Heart left ventricle (tissue), 16 donors: ENCODE data around the gene AKAP17A. TPM values are rescaled to one million over a fixed set of nuclear protein-coding genes. Genes with fewer than 3 reads are reported as not detected.
A peak's percentile ranks its signal among the peaks of the same experiment; 100 is the strongest.
"Not testable (repeated sequence)": the region's sequence is repeated elsewhere in the genome, so short reads cannot be mapped to it uniquely, and the experiment has no call there.

Source experiments
- ATAC-seq, 4 donors: fragments of 200-7000 bp; cut with Tn5 transposase; one replicate each; pipeline ENCODE4 v1.9.1; 2020 to 2022; ENCODE audit warnings: moderate library complexity in 4 of 4, mild to moderate bottlenecking in 3 of 4, moderate number of reproducible peaks in 1 of 4
- DNase-seq, 5 donors: peaks; one replicate each; pipeline ENCODE4 v3.0.0-alpha.2; 2020
- H3K27ac ChIP-seq, 12 donors: fragments of 200-600 bp; sonication (generic) in 4 of 12; one replicate each; pipeline versions ENCODE4 v1.5.0 to v1.8.0; 2016 to 2022; ENCODE audit warnings: mild to moderate bottlenecking in 2 of 12
- H3K27me3 ChIP-seq, 9 donors: fragments of 200-600 bp; sonication (generic) in 2 of 9; one replicate each; pipeline versions ENCODE4 v1.5.1 to v1.8.0; 2016 to 2022; ENCODE audit warnings: mild to moderate bottlenecking in 3 of 9
- H3K36me3 ChIP-seq, 9 donors: fragments of 200-600 bp; sonication (generic) in 2 of 9; one replicate each; pipeline versions ENCODE4 v1.5.0 to v1.8.0; 2018 to 2022; ENCODE audit warnings: mild to moderate bottlenecking in 2 of 9
- H3K4me1 ChIP-seq, 12 donors: fragments of 200-600 bp; sonication (generic) in 4 of 12; one replicate each; pipeline versions ENCODE4 v1.5.0 to v1.8.0; 2016 to 2022; ENCODE audit warnings: mild to moderate bottlenecking in 3 of 12
- H3K4me3 ChIP-seq, 12 donors: fragments of 200-600 bp; sonication (generic) in 4 of 12; one replicate each; pipeline versions ENCODE4 v1.5.0 to v1.8.0; 2017 to 2022; ENCODE audit warnings: mild to moderate bottlenecking in 9 of 12, moderate library complexity in 4 of 12
- H3K9me3 ChIP-seq, 12 donors: fragments of 200-600 bp; sonication (generic) in 4 of 12; one replicate each; pipeline versions ENCODE4 v1.5.0 to v1.8.0; 2016 to 2022; ENCODE audit warnings: mild to moderate bottlenecking in 1 of 12
- POLR2A ChIP-seq, 2 donors: fragments of 450-650 bp; IDR thresholded peaks; one replicate each; pipeline ENCODE4 v1.6.1; 2017; ENCODE audit warnings: antibody characterized with exemption in 2 of 2, mild to moderate bottlenecking in 2 of 2, moderate library complexity in 2 of 2
- WGBS, 4 donors: extraction: QIAGEN DNeasy Blood & Tissue Kit in 2 of 4; methylation state at CpG; one replicate each; pipeline versions ENCODE4 v1.1.5 to v1.1.7; 2013 to 2018; 5-methylcytosine and 5-hydroxymethylcytosine counted together
- intact Hi-C, 10 donors: fragments of 100-400 bp; cut with DNase I; formaldehyde crosslinking; loops; one replicate each; pipeline versions ENCODE4 v1.11.1 to v1.14.2; 2022
- polyA plus RNA-seq, 2 donors: library from polyadenylated mRNA; stranded (reverse); fragments of 200-250 nt; gene quantifications; one replicate each; pipeline ENCODE4 v1.2.3, GENCODE V29; 2013
- total RNA-seq, 9 donors: library from RNA; depleted of rRNA in 2 of 9; stranded (reverse); fragments of >200 nt in 2 of 9; fragmentation: NEBNext Ultra II Directional in 3 of 9; extraction: Animal tissue kit (Norgen Biotek cat#: 25700) in 3 of 9; gene quantifications; one replicate each; pipeline versions ENCODE4 v1.1.0 to v1.2.4, GENCODE V29; 2016 to 2023
- TF ChIP-seq, protein P1 (sequence below), 12 donors: fragments of 200-600 bp; sonication (generic) in 4 of 12; IDR thresholded peaks; one replicate each; pipeline versions ENCODE4 v1.5.0 to v1.8.0; 2018 to 2022; ENCODE audit warnings: antibody characterized with exemption in 12 of 12, mild to moderate bottlenecking in 5 of 12
- donor health status: ischemic (EF 13 %, LVEDD 7.1; RV severe dilation, severe dysfunction).
- donor health status: healthy with polysubstance abuse.
- donor health status: DM: no; HTN: yes; CAD: no.
- donor health status: DM: no; HTN: no; CAD: no.
- donor health status: ischemic (EF 25% LVEDD 6.9; RV normal size, moderate dysfunction).
- donor health status: ischemic (EF 25% LVEDD 5.7; RV mildly dilated, moderate dysfunction).
- donor health status: healthy.
- donor health status: DM: yes; HTN: yes; CAD: no.
- donor health status: ischemic (EF 35%, LVEDD 5.7; RV mildly dilated, moderate dysfunction).
- donor health status: nonischemic (EF 11% LVEDD 7.7; RV severe dilation, severe dysfunction).
- donor health status: DM: yes; HTN: yes; CAD: no.
- donor health status: PGD.
- donor health status: ischemic (EF 29% LVEDD 5.4; RV normal size, mild dysfunction).
- donor health status: nonischemic (EF 23%, LVEDD 6.1; RV moderate dilation, normal function).

The AKAP17A gene
- total and polyA plus RNA-seq, 11 donors = 12.5 to 20.4 (median 16.1) TPM

DNA sequence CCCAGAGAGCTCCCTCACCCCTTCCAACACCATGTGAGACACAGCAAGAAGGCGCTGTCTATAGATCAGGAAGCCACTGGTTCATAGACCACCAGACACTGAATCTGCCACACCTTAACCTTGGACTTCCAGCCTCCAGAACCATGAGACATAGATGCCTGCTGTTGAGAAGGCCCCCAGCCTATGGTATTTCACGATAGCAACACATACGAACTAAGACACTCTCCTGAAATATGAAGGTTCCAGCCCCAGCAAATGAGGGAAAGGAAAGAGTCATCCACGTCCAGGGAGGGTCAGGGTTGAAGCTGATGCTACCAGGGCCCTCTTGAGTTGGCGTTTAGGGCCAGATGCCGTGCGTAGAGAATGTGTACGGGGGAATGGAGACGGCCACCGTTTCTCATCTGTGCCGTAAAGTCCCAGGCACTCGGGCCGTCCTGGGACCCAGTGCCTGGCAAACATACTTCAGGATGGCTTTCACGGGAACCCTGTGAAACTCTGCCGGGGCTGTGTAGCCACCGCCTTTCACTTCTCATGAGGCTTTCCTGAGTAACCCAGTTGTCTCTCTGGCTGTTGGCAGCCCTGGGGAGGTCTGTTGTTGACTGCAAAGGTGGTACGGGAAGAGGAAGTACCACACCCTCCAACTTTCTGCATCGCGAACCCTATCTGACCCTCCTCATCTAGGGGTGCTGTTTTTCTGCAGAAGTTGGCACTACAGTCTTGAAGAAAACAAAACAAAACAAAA is 36.8 kb upstream of the AKAP17A start:
- 70 to 81% (median 76%) methylated on average over 18 to 19 of the region's 19 CpGs for WGBS, 4 donors
- no peaks in the 10 kb centered on the region for H3K36me3 ChIP-seq
- no peak overlapping the region for H3K4me3 ChIP-seq
- H3K27me3 ChIP-seq = no peaks in the 10 kb centered on the region
- H3K9me3 ChIP-seq = peaks cover 0 to 18% (median 0%) of the 10 kb centered on the region in 12 donors
- ATAC-seq (peak in 1 of 4 donors; percentile 50), DNase-seq (no peak)
- TF ChIP-seq POLR2A (IDR thresholded peaks at IDR 0.05) = no peak
- TF ChIP-seq, protein P1, sequence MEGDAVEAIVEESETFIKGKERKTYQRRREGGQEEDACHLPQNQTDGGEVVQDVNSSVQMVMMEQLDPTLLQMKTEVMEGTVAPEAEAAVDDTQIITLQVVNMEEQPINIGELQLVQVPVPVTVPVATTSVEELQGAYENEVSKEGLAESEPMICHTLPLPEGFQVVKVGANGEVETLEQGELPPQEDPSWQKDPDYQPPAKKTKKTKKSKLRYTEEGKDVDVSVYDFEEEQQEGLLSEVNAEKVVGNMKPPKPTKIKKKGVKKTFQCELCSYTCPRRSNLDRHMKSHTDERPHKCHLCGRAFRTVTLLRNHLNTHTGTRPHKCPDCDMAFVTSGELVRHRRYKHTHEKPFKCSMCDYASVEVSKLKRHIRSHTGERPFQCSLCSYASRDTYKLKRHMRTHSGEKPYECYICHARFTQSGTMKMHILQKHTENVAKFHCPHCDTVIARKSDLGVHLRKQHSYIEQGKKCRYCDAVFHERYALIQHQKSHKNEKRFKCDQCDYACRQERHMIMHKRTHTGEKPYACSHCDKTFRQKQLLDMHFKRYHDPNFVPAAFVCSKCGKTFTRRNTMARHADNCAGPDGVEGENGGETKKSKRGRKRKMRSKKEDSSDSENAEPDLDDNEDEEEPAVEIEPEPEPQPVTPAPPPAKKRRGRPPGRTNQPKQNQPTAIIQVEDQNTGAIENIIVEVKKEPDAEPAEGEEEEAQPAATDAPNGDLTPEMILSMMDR (IDR thresholded peaks at IDR 0.05) = no peak
- H3K4me1 ChIP-seq = peaks cover 0 to 11% (median 0%) of the 10 kb centered on the region in 12 donors
- intact Hi-C loops = no loop called here
- peak overlapping the region in 5 of 12 donors; percentile 4 to 79 (median 34) for H3K27ac ChIP-seq

DNA sequence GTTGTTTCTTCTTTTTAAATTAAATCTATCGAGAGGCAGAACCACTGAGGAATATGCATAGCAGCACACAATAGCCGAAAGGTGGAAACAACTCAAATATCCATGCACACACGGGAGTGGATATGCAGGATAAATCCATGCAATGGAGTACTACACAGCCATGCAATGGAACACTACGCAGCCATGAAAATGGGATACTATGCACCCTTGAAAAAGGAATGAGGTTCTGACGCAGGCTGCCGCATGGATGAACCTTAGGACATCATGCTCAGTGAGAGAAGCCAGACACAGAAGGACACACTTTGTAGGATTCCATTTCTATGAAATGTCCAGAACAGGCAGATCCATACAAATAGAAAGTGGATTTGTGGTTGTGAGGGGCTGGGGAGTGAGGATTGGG is 36.0 kb upstream of the AKAP17A start:
- H3K4me3 ChIP-seq = no peak overlapping the region
- peaks cover 0 to 11% (median 0%) of the 10 kb centered on the region in 12 donors for H3K4me1 ChIP-seq
- peaks cover 0 to 18% (median 0%) of the 10 kb centered on the region in 12 donors for H3K9me3 ChIP-seq
- ATAC-seq = no peak
- H3K27ac ChIP-seq = peak overlapping the region in 1 of 12 donors; percentile 79
- TF ChIP-seq, protein P1 (IDR thresholded peaks at IDR 0.05) = no peak
- no peak for TF ChIP-seq POLR2A (IDR thresholded peaks at IDR 0.05)
- H3K27me3 ChIP-seq = no peaks in the 10 kb centered on the region
- 87 to 90% (median 89%) methylated on average over 6 of the region's 6 CpGs for WGBS, 4 donors
- intact Hi-C loops = no loop called here
- no peak for DNase-seq
- no peaks in the 10 kb centered on the region for H3K36me3 ChIP-seq

DNA sequence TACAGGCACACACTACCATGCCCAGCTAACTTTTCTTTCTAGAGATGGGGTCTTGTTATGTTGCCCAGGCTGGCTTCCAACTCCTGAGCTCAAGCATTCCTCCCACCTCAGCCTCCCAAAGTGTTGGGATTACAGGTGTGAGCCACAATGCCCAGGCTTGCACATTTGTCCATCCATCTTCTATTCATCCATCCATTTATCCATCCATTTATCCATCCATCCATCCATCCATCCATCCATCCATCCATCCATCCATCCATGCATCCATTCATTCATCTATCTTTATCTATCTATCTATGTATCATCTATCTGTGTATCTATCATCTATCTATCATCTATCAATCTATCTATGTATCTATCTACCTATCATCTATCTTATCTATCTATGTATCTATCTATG is 34.0 kb upstream of the AKAP17A start:
- ATAC-seq, DNase-seq, H3K36me3 ChIP-seq, H3K4me3 ChIP-seq, H3K27ac ChIP-seq, intact Hi-C loops, H3K27me3 ChIP-seq: not testable (repeated sequence)
- peaks cover 0 to 14% (median 0%) of the 10 kb centered on the region in 12 donors for H3K9me3 ChIP-seq
- peaks cover 0 to 11% (median 0%) of the 10 kb centered on the region in 12 donors for H3K4me1 ChIP-seq

GRCh38 chrX:1558761-1559468 is 32.5 kb upstream of the AKAP17A start:
- TF ChIP-seq, protein P1 (IDR thresholded peaks at IDR 0.05) = no peak
- TF ChIP-seq POLR2A (IDR thresholded peaks at IDR 0.05) = no peak
- Histone ChIP-seq H3K9me3 (peaks cover 0 to 6% (median 0%) of the 10 kb centered on the region in 12 donors), H3K4me3 (no peak overlapping the region), H3K4me1 (peaks cover 0 to 11% (median 0%) of the 10 kb centered on the region in 12 donors), H3K27me3 (no peaks in the 10 kb centered on the region), H3K36me3 (no peaks in the 10 kb centered on the region), H3K27ac (no peak overlapping the region)
- intact Hi-C loops = no loop called here
- DNase-seq (no peak), ATAC-seq (no peak)
- WGBS, 4 donors = 83 to 90% (median 87%) methylated on average over 13 of the region's 13 CpGs
